Transverse colon (tissue), 4 donors: ENCODE data around the gene CXCL1. TPM values are rescaled to one million over a fixed set of nuclear protein-coding genes. Genes with fewer than 3 reads are reported as not detected.

Experiments used
- DNase-seq: peaks from one replicate; pipeline ENCODE4 v3.0.0-alpha.2; 2019
- H3K27ac ChIP-seq, 4 donors: fragments of 200-600 bp; sonication (generic); 2 replicates each; pipeline ENCODE4 v1.5.1; 2016 to 2018; ENCODE audit warnings: inconsistent platforms in 4 of 4
- H3K27me3 ChIP-seq: fragments of 200-600 bp; sonication (generic); 2 replicates; pipeline ENCODE4 v1.5.1; 2017; ENCODE audit warnings: inconsistent platforms
- H3K36me3 ChIP-seq, 4 donors: fragments of 200-600 bp; sonication (generic); 2 replicates each; pipeline ENCODE4 v1.5.1; 2017 to 2019; ENCODE audit warnings: inconsistent platforms in 4 of 4
- H3K4me1 ChIP-seq, 4 donors: fragments of 200-600 bp; sonication (generic); 2 replicates each; pipeline ENCODE4 v1.5.1; 2017 to 2020; ENCODE audit warnings: inconsistent platforms in 4 of 4
- H3K4me3 ChIP-seq, 4 donors: fragments of 200-600 bp; sonication (generic); 1 replicate in 1 of 4; 2 replicates in 3 of 4; pipeline versions ENCODE4 v1.5.1 to v1.6.1; 2017 to 2019; ENCODE audit warnings: inconsistent platforms in 4 of 4
- H3K9me3 ChIP-seq, 2 donors: fragments of 200-600 bp; sonication (generic); 2 replicates each; pipeline ENCODE4 v1.5.1; 2017 to 2019; ENCODE audit warnings: inconsistent platforms in 2 of 2
- CTCF ChIP-seq, 5 experiments: fragments of 200-600 bp in 3 of 5; fragments of 450-650 bp in 2 of 5; sonication (generic) in 3 of 5; IDR thresholded peaks; 1 replicate in 2 of 5; 2 replicates in 3 of 5; pipeline ENCODE4 v1.5.1; 2016 to 2017; ENCODE audit warnings: antibody characterized with exemption in 5 of 5, inconsistent platforms in 3 of 5, mild to moderate bottlenecking in 2 of 5, moderate library complexity in 1 of 5
- EP300 ChIP-seq: sonication (generic); formaldehyde crosslinking; IDR thresholded peaks from one replicate; pipeline ENCODE4 v1.6.1; 2017; ENCODE audit warnings: antibody characterized with exemption, low read depth
- POLR2A ChIP-seq: fragments of 450-650 bp; IDR thresholded peaks from one replicate; pipeline ENCODE4 v1.6.1; 2016; ENCODE audit warnings: antibody characterized with exemption, mild to moderate bottlenecking, moderate library complexity
- POLR2AphosphoS5 ChIP-seq, 3 donors: sonication (generic); formaldehyde crosslinking; IDR thresholded peaks; one replicate each; pipeline ENCODE4 v1.6.1; 2016; ENCODE audit warnings: antibody characterized with exemption in 3 of 3
- WGBS, 2 donors: methylation state at CpG; one replicate each; pipeline ENCODE4 v1.1.5; 2018; ENCODE audit warnings: low coverage in 1 of 2; 5-methylcytosine and 5-hydroxymethylcytosine counted together
- in situ Hi-C, 4 donors: fragments of 200-750 bp; cut with MboI; loops; one replicate each; pipeline versions ENCODE4 v1.15.0 to v1.15.1; 2017; ENCODE audit warnings: low sequenced_read_pairs in 3 of 4, low pct_ligation_motif_present in 1 of 4, low pct_unique_long_range_greater_than_20kb in 1 of 4
- intact Hi-C: fragments of 100-400 bp; cut with DNase I; formaldehyde crosslinking; loops from one replicate; pipeline ENCODE4 v1.15.1; 2023; ENCODE audit warnings: low total_unique reads
- total RNA-seq, 4 donors: library from RNA; depleted of rRNA; stranded (reverse); fragments of >200 nt; gene quantifications; one replicate each; pipeline ENCODE4 v1.1.0, GENCODE V29; 2016

Gene CXCL1
- total RNA-seq, 4 donors from 2014 or later: 1.00 to 36.3 (median 15.4) TPM

- 59 to 83% methylated on average over 2 of the region's 2 CpGs for WGBS, 2 donors
- Histone ChIP-seq H3K9me3 (no peaks in the 10 kb centered on the region), H3K27me3 (no peaks in the 10 kb centered on the region), H3K27ac (peak overlapping the region in 1 of 4 donors; percentile 51), H3K4me1 (peaks cover 0 to 14% (median 2%) of the 10 kb centered on the region in 4 donors), H3K4me3 (no peak overlapping the region), H3K36me3 (no peaks in the 10 kb centered on the region)
- in situ Hi-C loops: no loop called here
- intact Hi-C loops: no loop called here
- no peak for DNase-seq
- TF ChIP-seq POLR2AphosphoS5 (IDR thresholded peaks at IDR 0.05): no peak
- no peak for TF ChIP-seq CTCF (IDR thresholded peaks at IDR 0.05)
- no peak for TF ChIP-seq EP300
- no peak for TF ChIP-seq POLR2A
Measured at GRCh38 chr4:73918058-73918457, 48.9 kb downstream of the CXCL1 start.

- WGBS, 2 donors: 91 to 94% methylated on average over 3 of the region's 3 CpGs
- DNase-seq: no peak
- no peak for TF ChIP-seq POLR2AphosphoS5 (IDR thresholded peaks at IDR 0.05)
- TF ChIP-seq CTCF (IDR thresholded peaks at IDR 0.05): no peak
- no peak for TF ChIP-seq POLR2A
- TF ChIP-seq EP300: no peak
Measured at GRCh38 chr4:73919691-73920090, 50.5 kb downstream of the CXCL1 start.

More at GRCh38 chr4:73919691-73920090, 50.5 kb downstream of the CXCL1 start:
- Histone ChIP-seq H3K4me1 (peaks cover 0 to 14% (median 2%) of the 10 kb centered on the region in 4 donors), H3K4me3 (no peak overlapping the region), H3K36me3 (no peaks in the 10 kb centered on the region), H3K27me3 (no peaks in the 10 kb centered on the region), H3K9me3 (no peaks in the 10 kb centered on the region), H3K27ac (no peak overlapping the region)
- in situ Hi-C loops: no loop called here
- intact Hi-C loops: no loop called here

Other genes with a start within 250 kb of the CXCL1 start
- gene RASSF6, start 249.0 kb upstream of the CXCL1 start, total RNA-seq: 10 to 100 TPM; 30.7 to 49.4 (median 41.1) TPM
- gene CXCL8, start 128.8 kb upstream of the CXCL1 start, total RNA-seq: 1 to 10 TPM in 1 of 4 donors, under 1 TPM in 1, not detected in 2; 0.55 to 1.1 TPM
- gene CXCL6, start 32.7 kb upstream of the CXCL1 start, total RNA-seq: not detected
- gene PF4V1, start 16.1 kb upstream of the CXCL1 start, total RNA-seq: not detected
- not detected for gene PF4, start 112.6 kb downstream of the CXCL1 start, total RNA-seq
- not detected for gene PPBP, start 118.8 kb downstream of the CXCL1 start, total RNA-seq
- under 1 TPM in 1 of 4 donors, not detected in 3; 0.64 TPM for gene CXCL5, start 129.3 kb downstream of the CXCL1 start, total RNA-seq
- 1 to 10 TPM; 1.8 to 5.2 (median 5.1) TPM for gene CXCL3, start 169.3 kb downstream of the CXCL1 start, total RNA-seq
- gene CXCL2, start 229.8 kb downstream of the CXCL1 start, total RNA-seq: 10 to 100 TPM in 3 of 4 donors, under 1 TPM in 1; 0.80 to 32.9 (median 17.8) TPM